Heart right ventricle (tissue), 16 donors: Measurements from ENCODE around the gene RAB8B. TPM values are rescaled to one million over a fixed set of nuclear protein-coding genes. Genes with fewer than 3 reads are reported as not detected.

Source experiments
- ATAC-seq, 8 donors: fragments of 200-7000 bp; cut with Tn5 transposase; one replicate each; pipeline ENCODE4 v1.9.1; 2020; ENCODE audit warnings: mild to moderate bottlenecking in 8 of 8, moderate library complexity in 8 of 8, moderate number of reproducible peaks in 1 of 8
- DNase-seq, 2 donors: peaks; one replicate each; pipeline ENCODE4 v3.0.0-alpha.2; 2020
- H3K27ac ChIP-seq, 10 donors: fragments of 200-600 bp; sonication (generic) in 2 of 10; one replicate each; pipeline versions ENCODE4 v1.5.0 to v1.8.0; 2020 to 2022; ENCODE audit warnings: mild to moderate bottlenecking in 3 of 10
- H3K27me3 ChIP-seq, 7 donors: fragments of 200-600 bp; one replicate each; pipeline ENCODE4 v1.8.0; 2021 to 2022; ENCODE audit warnings: mild to moderate bottlenecking in 2 of 7
- H3K36me3 ChIP-seq, 9 donors: fragments of 200-600 bp; sonication (generic) in 1 of 9; one replicate each; pipeline versions ENCODE4 v1.5.0 to v1.8.0; 2020 to 2022; ENCODE audit warnings: mild to moderate bottlenecking in 2 of 9
- H3K4me1 ChIP-seq, 9 donors: fragments of 200-600 bp; sonication (generic) in 1 of 9; one replicate each; pipeline versions ENCODE4 v1.5.0 to v1.8.0; 2020 to 2022; ENCODE audit warnings: mild to moderate bottlenecking in 4 of 9
- H3K4me3 ChIP-seq, 10 donors: fragments of 200-600 bp; sonication (generic) in 2 of 10; one replicate each; pipeline versions ENCODE4 v1.5.0 to v1.8.0; 2020 to 2022; ENCODE audit warnings: mild to moderate bottlenecking in 7 of 10, moderate library complexity in 2 of 10
- H3K9me3 ChIP-seq, 11 donors: fragments of 200-600 bp in 10 of 11; sonication (generic) in 2 of 11; one replicate each; pipeline versions ENCODE4 v1.5.0 to v1.8.0; 2013 to 2022; ENCODE audit warnings: mild to moderate bottlenecking in 2 of 11, control low read depth in 1 of 11, moderate library complexity in 1 of 11
- WGBS, 2 donors: extraction: QIAGEN DNeasy Blood & Tissue Kit; methylation state at CpG; one replicate each; pipeline ENCODE4 v1.1.7; 2013; ENCODE audit warnings: inconsistent platforms in 1 of 2; 5-methylcytosine and 5-hydroxymethylcytosine counted together
- intact Hi-C, 10 donors: fragments of 100-400 bp; cut with DNase I; formaldehyde crosslinking; loops; one replicate each; pipeline versions ENCODE4 v1.11.1 to v1.14.2; 2022
- polyA plus RNA-seq, 2 donors: library from polyadenylated mRNA; stranded (reverse); fragments of 200-250 nt; gene quantifications; one replicate each; pipeline ENCODE4 v1.2.3, GENCODE V29; 2013
- total RNA-seq, 10 donors: library from RNA; stranded (reverse); fragmentation: NEBNext Ultra II Directional in 3 of 10; extraction: Animal tissue kit (Norgen Biotek cat#: 25700) in 3 of 10; gene quantifications; one replicate each; pipeline versions ENCODE4 v1.2.1 to v1.2.4, GENCODE V29; 2021 to 2023
- TF ChIP-seq, protein P1 (sequence below), 9 donors: fragments of 200-600 bp; sonication (generic) in 2 of 9; IDR thresholded peaks; one replicate each; pipeline versions ENCODE4 v1.5.0 to v1.8.0; 2021 to 2022; ENCODE audit warnings: antibody characterized with exemption in 9 of 9, mild to moderate bottlenecking in 5 of 9, moderate library complexity in 1 of 9
- donor health status: Arrhythmogenic right ventricular cardiomyopathy.
- donor health status: ischemic (EF 13 %, LVEDD 7.1; RV severe dilation, severe dysfunction).
- donor health status: healthy with polysubstance abuse.
- donor health status: DM: no; HTN: yes; CAD: no.
- donor health status: DM: no; HTN: no; CAD: no.
- donor health status: ischemic (EF 25% LVEDD 6.9; RV normal size, moderate dysfunction).
- donor health status: ischemic (EF 25% LVEDD 5.7; RV mildly dilated, moderate dysfunction).
- donor health status: healthy.
- donor health status: DM: yes; HTN: yes; CAD: no.
- donor health status: Ischemic cardiomyopathy.
- donor health status: ischemic (EF 35%, LVEDD 5.7; RV mildly dilated, moderate dysfunction).
- donor health status: nonischemic (EF 11% LVEDD 7.7; RV severe dilation, severe dysfunction).
- donor health status: DM: yes; HTN: yes; CAD: no.
- donor health status: PGD.
- donor health status: ischemic (EF 29% LVEDD 5.4; RV normal size, mild dysfunction).
- donor health status: nonischemic (EF 23%, LVEDD 6.1; RV moderate dilation, normal function).

RAB8B gene
- total and polyA plus RNA-seq, 12 donors: 4.4 to 27.7 (median 6.9) TPM

DNA sequence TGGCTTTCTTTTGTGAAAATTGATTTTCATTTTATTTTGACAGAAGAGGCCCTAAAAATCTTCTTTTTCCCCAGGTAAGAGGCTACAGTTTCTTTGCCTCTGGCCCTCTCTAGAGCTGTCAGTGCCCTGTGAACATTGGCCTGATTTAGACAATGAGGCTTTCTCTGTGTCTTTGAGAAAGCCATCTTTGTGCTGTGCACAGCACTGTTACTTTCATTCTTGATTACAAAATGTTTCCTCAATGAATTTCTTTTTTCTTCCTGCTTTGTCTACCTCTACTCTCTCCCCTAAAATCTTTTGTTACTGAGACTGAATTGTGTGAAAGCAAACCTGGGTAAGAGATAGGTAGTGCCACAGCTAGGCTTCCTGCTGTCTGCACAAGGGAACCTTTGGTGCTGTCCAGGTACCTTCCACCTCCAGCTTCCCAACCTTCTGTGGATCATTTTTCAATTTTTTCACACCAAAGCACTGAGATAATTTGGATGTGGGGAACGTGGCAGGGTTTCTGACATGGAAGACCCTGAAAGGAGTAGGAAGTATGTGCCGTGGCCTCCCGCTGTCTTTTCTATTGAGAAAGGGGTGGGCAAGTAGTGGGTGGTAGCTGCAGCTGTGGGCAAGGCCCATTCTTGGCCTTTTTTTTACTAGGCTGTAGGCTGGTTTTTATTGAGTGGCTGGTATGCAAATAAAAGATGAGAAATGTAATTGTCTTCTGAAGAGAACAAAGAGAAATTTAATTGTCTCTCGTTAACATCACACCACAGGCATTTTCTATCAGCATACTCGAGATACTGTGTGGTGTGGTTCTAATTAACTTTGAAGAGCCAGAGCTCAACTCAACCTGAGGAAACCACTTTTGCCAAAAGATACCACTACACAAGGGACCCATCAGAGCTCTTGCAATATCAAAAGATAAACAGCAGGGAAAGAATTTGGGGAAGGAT is 21.0 kb downstream of the RAB8B start:
- ATAC-seq (peak in 2 of 8 donors; percentile 32 to 49), DNase-seq (no peak)
- Histone ChIP-seq H3K4me1 (peaks cover 0 to 71% (median 32%) of the 10 kb centered on the region in 9 donors), H3K4me3 (no peak overlapping the region), H3K27me3 (no peaks in the 10 kb centered on the region), H3K36me3 (peaks cover 0 to 7% (median 0%) of the 10 kb centered on the region in 9 donors), H3K9me3 (no peaks in the 10 kb centered on the region), H3K27ac (peak overlapping the region in 5 of 10 donors; percentile 4 to 83 (median 49))
- TF ChIP-seq, protein P1, sequence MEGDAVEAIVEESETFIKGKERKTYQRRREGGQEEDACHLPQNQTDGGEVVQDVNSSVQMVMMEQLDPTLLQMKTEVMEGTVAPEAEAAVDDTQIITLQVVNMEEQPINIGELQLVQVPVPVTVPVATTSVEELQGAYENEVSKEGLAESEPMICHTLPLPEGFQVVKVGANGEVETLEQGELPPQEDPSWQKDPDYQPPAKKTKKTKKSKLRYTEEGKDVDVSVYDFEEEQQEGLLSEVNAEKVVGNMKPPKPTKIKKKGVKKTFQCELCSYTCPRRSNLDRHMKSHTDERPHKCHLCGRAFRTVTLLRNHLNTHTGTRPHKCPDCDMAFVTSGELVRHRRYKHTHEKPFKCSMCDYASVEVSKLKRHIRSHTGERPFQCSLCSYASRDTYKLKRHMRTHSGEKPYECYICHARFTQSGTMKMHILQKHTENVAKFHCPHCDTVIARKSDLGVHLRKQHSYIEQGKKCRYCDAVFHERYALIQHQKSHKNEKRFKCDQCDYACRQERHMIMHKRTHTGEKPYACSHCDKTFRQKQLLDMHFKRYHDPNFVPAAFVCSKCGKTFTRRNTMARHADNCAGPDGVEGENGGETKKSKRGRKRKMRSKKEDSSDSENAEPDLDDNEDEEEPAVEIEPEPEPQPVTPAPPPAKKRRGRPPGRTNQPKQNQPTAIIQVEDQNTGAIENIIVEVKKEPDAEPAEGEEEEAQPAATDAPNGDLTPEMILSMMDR (IDR thresholded peaks at IDR 0.05): no peak
- WGBS, 2 donors: 75 to 79% methylated on average over 5 of the region's 5 CpGs
- intact Hi-C loops: no loop called here

DNA sequence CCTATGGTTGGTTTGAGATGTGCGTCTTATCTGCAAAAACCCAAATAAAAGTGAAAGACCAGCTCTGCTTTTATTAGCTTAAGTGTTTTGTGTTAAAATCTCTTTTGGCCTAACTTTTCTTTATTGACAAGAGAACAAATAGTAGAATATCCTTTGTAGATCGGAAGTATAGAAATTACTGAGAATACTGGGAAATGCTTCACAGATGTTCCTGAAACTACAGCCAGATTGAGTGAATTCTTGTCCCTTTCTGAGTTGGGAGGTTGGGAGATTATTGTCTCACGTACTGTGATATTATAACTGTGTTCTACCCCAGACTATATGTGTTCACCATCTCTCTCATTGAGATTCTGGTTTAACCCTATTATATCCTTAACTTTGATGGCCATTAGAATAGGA is 21.7 kb downstream of the RAB8B start:
- TF ChIP-seq, protein P1 (IDR thresholded peaks at IDR 0.05): no peak
- WGBS, 2 donors: 61 to 65% methylated on average over 3 of the region's 3 CpGs
- Histone ChIP-seq H3K27ac (peak overlapping the region in 4 of 10 donors; percentile 17 to 83 (median 50)), H3K4me3 (no peak overlapping the region), H3K27me3 (no peaks in the 10 kb centered on the region), H3K36me3 (peaks cover 0 to 11% (median 0%) of the 10 kb centered on the region in 9 donors), H3K4me1 (peaks cover 0 to 64% (median 32%) of the 10 kb centered on the region in 9 donors), H3K9me3 (no peaks in the 10 kb centered on the region)
- intact Hi-C loops: no loop called here
- peak in 1 of 8 donors; percentile 18 for ATAC-seq
- DNase-seq: no peak

DNA sequence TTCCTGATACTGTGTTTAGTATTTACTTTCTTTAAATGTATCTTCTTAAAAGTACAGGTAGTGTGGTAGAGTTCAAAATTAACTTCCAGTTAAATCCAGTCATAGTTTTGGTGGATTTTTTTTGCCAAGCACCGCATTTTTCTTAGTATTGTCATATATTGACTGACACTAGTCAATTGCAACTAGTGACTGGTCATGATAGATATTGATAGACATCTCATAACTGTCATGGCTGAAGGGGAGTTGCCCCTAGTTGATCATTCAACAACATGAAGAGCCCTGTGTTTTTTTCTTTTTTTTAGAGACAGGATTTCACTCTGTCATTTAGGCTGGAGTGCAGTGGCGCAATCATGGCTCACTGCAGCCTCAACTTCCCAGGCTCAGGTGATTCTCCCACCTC is 22.1 kb downstream of the RAB8B start:
- Histone ChIP-seq H3K36me3 (peaks cover 0 to 11% (median 0%) of the 10 kb centered on the region in 9 donors), H3K4me3 (no peak overlapping the region), H3K4me1 (peaks cover 0 to 60% (median 32%) of the 10 kb centered on the region in 9 donors), H3K27ac (peak overlapping the region in 6 of 10 donors; percentile 17 to 83 (median 40)), H3K9me3 (no peaks in the 10 kb centered on the region), H3K27me3 (no peaks in the 10 kb centered on the region)
- DNase-seq: no peak
- no peak for ATAC-seq
- TF ChIP-seq, protein P1 (IDR thresholded peaks at IDR 0.05): no peak
- 97 to 99% methylated on average over 2 of the region's 2 CpGs for WGBS, 2 donors
- intact Hi-C loops: no loop called here

DNA sequence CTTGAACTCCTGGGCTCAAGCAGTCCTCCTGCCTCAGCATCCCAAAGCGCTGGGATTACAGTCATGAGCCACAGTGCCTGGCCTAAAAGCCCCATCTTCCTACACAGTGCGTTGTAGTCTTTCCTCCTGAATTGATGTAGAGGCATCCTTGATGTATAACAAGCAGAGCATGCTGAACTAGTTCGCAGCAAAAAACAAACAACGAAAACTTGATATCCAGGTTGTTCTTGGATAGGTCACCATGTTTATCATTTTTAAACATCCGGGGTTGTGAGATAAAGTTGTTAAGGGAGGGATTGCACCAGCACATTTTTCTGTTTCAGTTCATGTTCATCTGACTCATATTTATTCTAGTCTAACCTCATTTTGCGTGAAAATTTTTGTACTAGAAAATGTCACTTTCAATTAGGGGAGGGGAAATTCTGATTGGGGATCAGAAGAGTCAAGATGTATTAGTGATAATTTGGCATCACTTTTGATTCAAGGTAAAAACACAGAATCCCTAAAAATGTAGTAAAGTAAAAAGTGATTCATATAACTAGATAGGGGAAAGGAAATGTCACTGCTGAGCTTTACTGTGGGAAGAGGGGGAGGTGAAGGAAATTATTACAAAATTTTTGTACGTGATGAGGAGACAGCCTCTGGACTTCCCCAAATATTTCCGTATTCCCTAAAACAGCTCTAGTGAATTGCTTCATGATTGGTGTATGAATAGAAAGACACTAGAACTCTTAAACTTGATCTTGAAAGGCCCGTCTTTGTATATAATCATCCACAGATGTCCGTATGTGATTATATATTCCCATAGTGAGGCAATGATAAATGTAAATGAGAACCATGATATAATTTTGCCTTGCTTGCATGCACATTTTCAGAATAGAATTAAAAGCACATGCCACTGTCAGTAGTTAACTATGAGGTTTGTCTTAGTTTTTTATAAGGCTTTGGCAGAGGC is 22.9 kb downstream of the RAB8B start:
- WGBS, 2 donors: 61 to 72% methylated on average over 10 of the region's 10 CpGs
- peaks cover 0 to 58% (median 34%) of the 10 kb centered on the region in 9 donors for H3K4me1 ChIP-seq
- H3K9me3 ChIP-seq: no peaks in the 10 kb centered on the region
- TF ChIP-seq, protein P1 (IDR thresholded peaks at IDR 0.05): no peak
- H3K36me3 ChIP-seq: peaks cover 0 to 11% (median 0%) of the 10 kb centered on the region in 9 donors
- peak overlapping the region in 8 of 10 donors; percentile 25 to 83 (median 42) for H3K27ac ChIP-seq
- DNase-seq (no peak), ATAC-seq (peak in 7 of 8 donors; percentile 51 to 78 (median 57))
- intact Hi-C loops: no loop called here
- H3K4me3 ChIP-seq: no peak overlapping the region
- no peaks in the 10 kb centered on the region for H3K27me3 ChIP-seq
